ENCODE results near the gene KCNQ5.

Gene KCNQ5

GRCh38 chr6:72792692-72793091, 170.8 kb downstream of the KCNQ5 start:
- H3K36me3 ChIP-seq = no peaks in the 10 kb centered on the region; the same call in 1 of the 2 replicates
- TF ChIP-seq CTCF (IDR thresholded peaks at IDR 0.05; ENCODE audit: low read depth, low read length) = no peak
- H3K27me3 ChIP-seq (ENCODE audit: insufficient read depth, low read depth, severe bottlenecking) = no peaks in the 10 kb centered on the region
- no peak overlapping the region for H3K27ac ChIP-seq
- no peak overlapping the region for H3K4me3 ChIP-seq (ENCODE audit: low read depth, low read length)
- no peaks in the 10 kb centered on the region for H3K9me3 ChIP-seq (ENCODE audit: severe bottlenecking)
- no peak for DNase-seq

- no peaks in the 10 kb centered on the region for H3K9me3 ChIP-seq (ENCODE audit: severe bottlenecking)
- no peaks in the 10 kb centered on the region; the same call in 1 of the 2 replicates for H3K36me3 ChIP-seq
- no peak for TF ChIP-seq CTCF (IDR thresholded peaks at IDR 0.05; ENCODE audit: low read depth, low read length)
- H3K27ac ChIP-seq = no peak overlapping the region
- H3K27me3 ChIP-seq (ENCODE audit: insufficient read depth, low read depth, severe bottlenecking) = no peaks in the 10 kb centered on the region
- H3K4me3 ChIP-seq (ENCODE audit: low read depth, low read length) = no peak overlapping the region
- no peak for DNase-seq
Measured at GRCh38 chr6:72793641-72794395, 172.0 kb downstream of the KCNQ5 start.

- DNase-seq = no peak
- no peaks in the 10 kb centered on the region for H3K9me3 ChIP-seq (ENCODE audit: severe bottlenecking)
- H3K27ac ChIP-seq = no peak overlapping the region
- no peak for TF ChIP-seq CTCF (IDR thresholded peaks at IDR 0.05; ENCODE audit: low read depth, low read length)
- H3K4me3 ChIP-seq (ENCODE audit: low read depth, low read length) = no peak overlapping the region
- H3K27me3 ChIP-seq (ENCODE audit: insufficient read depth, low read depth, severe bottlenecking) = no peaks in the 10 kb centered on the region
- no peaks in the 10 kb centered on the region for H3K36me3 ChIP-seq
Measured at GRCh38 chr6:72798196-72798595, 176.3 kb downstream of the KCNQ5 start.

- Histone ChIP-seq H3K27ac (no peak overlapping the region), H3K27me3 (ENCODE audit: insufficient read depth, low read depth, severe bottlenecking) (no peaks in the 10 kb centered on the region), H3K9me3 (ENCODE audit: severe bottlenecking) (no peaks in the 10 kb centered on the region), H3K4me3 (ENCODE audit: low read depth, low read length) (no peak overlapping the region), H3K36me3 (no peaks in the 10 kb centered on the region)
- no peak for TF ChIP-seq CTCF (IDR thresholded peaks at IDR 0.05; ENCODE audit: low read depth, low read length)
- DNase-seq = no peak
Measured at GRCh38 chr6:72809746-72810379, 188.0 kb downstream of the KCNQ5 start.

- DNase-seq = no peak
Measured at GRCh38 chr6:72810571-72811280, 188.9 kb downstream of the KCNQ5 start.

More at GRCh38 chr6:72810571-72811280, 188.9 kb downstream of the KCNQ5 start:
- H3K27ac ChIP-seq = no peak overlapping the region
- no peak for TF ChIP-seq CTCF (IDR thresholded peaks at IDR 0.05; ENCODE audit: low read depth, low read length)
- H3K9me3 ChIP-seq (ENCODE audit: severe bottlenecking) = no peaks in the 10 kb centered on the region
- H3K4me3 ChIP-seq (ENCODE audit: low read depth, low read length) = no peak overlapping the region
- H3K36me3 ChIP-seq = no peaks in the 10 kb centered on the region
- H3K27me3 ChIP-seq (ENCODE audit: insufficient read depth, low read depth, severe bottlenecking) = no peaks in the 10 kb centered on the region
